Esophagus muscularis mucosa (tissue), 4 donors: Measurements from ENCODE around the gene HYCC2.

ENCODE experiments used
- CTCF ChIP-seq, 3 experiments: fragments of 200-600 bp in 2 of 3; fragments of 450-650 bp in 1 of 3; sonication (generic) in 2 of 3; IDR thresholded peaks; one replicate each; pipeline ENCODE4 v1.5.1; 2017 to 2019; ENCODE audit warnings: antibody characterized with exemption in 3 of 3, mild to moderate bottlenecking in 2 of 3, moderate library complexity in 1 of 3
- EP300 ChIP-seq: sonication (generic); formaldehyde crosslinking; IDR thresholded peaks from one replicate; pipeline ENCODE4 v1.6.1; 2017; ENCODE audit warnings: antibody characterized with exemption
- POLR2A ChIP-seq: fragments of 450-650 bp; IDR thresholded peaks from one replicate; pipeline ENCODE4 v1.6.1; 2017; ENCODE audit warnings: antibody characterized with exemption, moderate library complexity, mild to moderate bottlenecking, low read depth
- POLR2AphosphoS5 ChIP-seq, 2 donors: sonication (generic); formaldehyde crosslinking; IDR thresholded peaks; one replicate each; pipeline ENCODE4 v1.6.1; 2017; ENCODE audit warnings: antibody characterized with exemption in 2 of 2

GRCh38 chr2:201084863-201085262 lies 13.4 kb upstream of the HYCC2 start:
- no peak for TF ChIP-seq POLR2A
- no peak for TF ChIP-seq CTCF (IDR thresholded peaks at IDR 0.05)
- no peak for TF ChIP-seq EP300
- no peak for TF ChIP-seq POLR2AphosphoS5 (IDR thresholded peaks at IDR 0.05)
